NCI-H146 treated with DMSO at 0.1 percent for 48 hours (cell line): Measurements from ENCODE around the gene DENND1A.

Experiments used
- DNase-seq: peaks from one replicate; lab custom pipeline; 2025; ENCODE audit not compliant: unreplicated experiment; lab: John Stamatoyannopoulos, UW

DENND1A gene

DNA sequence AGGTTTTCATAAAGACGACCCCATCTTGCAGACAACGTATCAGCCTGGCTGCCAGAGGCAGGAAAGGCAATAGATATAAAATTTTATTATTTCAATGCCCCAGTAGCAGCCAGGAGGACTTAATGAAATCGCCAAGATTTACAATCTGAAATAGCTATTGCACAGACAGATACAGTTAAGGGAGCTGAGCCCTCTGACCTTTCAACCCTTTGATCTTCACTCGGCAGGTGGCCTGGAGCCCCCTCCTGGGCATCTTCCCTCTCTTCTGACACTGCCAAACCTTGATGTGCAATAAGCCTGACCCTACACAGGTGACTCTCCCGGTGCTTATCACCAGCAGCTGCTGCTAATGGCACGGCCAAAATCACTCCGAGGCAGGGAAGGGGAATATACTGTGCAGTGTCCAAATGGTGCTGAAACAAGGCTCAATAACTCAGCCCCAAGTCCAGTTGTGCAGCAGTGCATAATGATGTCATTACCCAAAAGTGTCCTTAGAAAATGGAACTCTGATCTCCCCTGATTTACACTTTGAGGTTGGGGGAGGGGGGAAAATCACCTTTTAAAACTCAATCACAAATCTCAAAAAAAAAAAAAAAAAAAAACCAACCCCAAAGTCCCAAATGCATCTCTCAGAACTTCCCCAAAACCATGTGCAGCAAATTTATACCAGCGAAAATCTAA lies 331.9 kb downstream of the DENND1A start:
- peak; percentile 9 for DNase-seq

DNA sequence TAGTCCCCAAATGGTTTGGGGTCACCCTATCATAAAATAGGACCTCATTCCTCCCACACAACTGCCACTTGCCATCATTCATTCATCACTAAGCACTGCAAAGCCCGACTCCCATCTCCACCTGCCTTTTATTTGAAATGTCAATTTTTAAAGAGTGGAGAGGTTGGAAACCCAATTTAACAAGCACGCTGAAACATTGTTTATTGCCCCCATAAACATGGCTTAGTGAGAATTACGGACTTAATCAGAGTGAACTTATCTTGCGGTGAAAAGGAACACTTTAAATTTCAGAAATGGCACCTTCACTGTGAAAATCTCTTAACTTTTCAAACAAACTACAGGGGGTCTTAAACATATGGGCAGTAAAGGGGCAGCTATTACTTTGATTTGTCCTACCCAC lies 332.9 kb downstream of the DENND1A start:
- no peak for DNase-seq

GRCh38 chr9:123591283-123591682 lies 338.6 kb downstream of the DENND1A start:
- no peak for DNase-seq

DNA sequence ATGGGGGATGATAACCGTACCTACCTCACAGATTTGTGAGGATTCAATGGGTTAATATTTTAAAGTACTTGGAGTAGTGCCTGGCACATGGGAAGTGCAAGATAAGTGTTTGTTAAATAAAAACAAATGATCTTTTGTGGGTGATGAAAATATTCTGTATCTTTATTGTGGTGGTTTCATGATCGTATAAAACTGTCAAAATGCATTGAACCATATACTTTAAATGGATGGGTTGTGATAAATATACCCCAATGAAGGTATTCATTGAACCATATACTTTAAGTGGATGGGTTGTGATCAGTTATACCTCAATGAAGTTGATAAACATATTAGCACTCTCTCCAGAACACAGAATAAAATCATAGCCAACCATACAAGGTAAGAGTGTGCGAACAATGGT lies 339.4 kb downstream of the DENND1A start:
- DNase-seq = no peak

DNA sequence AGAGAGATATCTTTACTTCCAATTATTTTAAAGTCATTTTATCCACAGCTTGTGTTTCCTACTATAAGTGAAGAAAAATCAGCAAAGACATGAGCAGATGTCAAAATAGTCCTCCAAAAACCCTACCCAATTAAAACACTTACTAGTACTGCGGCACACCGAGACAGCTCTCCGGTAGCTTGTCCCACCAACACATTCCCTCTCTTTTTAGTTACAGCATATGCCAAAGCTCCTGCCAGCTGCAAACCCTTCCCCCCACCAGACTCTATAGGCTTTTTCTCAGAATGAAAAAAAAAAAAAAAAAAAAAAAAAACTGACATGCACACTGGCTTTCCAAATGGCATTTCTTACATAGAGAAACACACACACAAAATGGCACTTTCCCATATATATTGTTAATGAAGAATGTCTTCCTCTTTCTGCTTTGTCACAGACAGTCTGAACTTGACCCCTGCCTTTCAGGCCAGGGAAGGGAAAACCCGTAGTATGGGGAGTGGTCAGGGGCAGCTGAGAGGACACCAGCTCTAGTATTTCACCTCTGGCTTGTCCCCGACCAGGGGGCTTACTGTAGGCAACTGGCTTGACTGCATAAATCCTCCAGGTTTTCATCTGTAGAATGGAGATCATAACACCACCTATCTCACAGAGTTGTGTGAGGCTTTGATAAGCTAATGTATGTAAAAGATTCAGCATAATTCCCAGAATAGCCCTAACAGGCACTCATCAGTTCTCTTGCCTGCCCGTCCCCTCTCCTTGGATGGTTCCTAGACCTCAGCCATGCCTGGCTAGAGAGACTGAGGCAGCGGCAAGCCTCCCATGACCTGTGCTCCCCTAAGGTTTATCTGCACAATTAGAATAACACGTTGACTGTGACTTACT lies 340.3 kb downstream of the DENND1A start:
- DNase-seq = no peak

DNA sequence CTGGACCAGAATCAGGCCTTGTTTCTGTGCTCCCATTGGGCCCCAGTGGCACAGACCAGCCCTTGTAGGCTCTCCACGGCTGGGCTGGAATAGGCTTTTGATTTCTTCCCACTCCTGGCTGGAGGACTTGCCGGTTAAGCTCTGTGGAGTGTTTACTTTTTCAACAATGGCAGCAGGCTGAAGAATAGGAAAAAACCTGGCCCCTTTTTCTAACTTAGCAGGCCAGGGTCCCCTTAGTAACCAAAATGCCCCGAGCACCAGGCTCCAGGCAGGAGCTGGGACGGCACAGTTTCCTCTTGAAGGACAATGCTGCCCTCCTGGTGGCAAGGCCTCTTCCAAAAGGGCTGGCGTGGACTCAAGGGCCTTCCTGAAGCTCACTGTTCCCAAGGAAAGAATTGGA lies 343.7 kb downstream of the DENND1A start:
- DNase-seq = no peak

- peak; percentile 1 for DNase-seq
These were observed 345.4 kb downstream of the DENND1A start for GRCh38 chr9:123584202-123585176.

DNA sequence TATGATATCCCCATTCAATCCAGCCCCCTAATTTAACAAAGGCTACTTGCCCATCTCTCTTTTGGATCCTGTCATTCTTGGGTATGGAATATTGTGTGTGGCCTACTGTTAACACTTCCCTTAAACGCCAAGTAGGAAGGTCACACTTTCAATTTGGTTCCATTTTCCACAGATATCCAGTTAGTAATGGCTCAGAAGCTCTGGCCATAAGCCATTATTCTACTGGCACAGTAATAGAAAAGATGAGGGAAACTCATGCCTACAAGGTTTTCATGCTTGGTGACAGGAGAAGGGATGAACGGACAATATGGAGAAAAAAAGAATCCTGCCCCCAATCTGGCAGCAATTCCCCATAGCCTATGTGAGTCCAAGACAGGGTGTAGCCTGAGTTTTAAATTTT lies 346.3 kb downstream of the DENND1A start:
- no peak for DNase-seq

DNA sequence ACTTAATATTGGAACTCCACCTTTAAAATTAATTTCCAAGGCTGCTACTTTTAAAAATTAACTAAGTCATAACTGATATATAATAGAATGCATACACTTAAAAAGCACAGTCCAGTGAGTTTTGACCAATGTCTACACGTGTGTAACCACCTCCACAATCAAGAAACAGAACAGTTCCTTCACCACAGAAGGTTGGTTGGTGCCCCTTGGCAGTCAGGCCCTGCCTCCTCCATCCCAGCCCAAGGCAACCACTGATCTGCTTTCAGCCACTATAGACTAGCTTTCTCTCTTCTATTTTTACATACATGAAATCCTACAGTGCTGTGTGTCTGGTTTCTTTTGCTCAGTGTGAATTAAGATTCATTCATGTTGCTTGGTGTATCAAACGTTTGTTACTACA lies 358.7 kb downstream of the DENND1A start:
- DNase-seq = no peak

- no peak for DNase-seq
These were observed 360.9 kb downstream of the DENND1A start for GRCh38 chr9:123568691-123569688.

GRCh38 chr9:123567013-123567412 lies 362.9 kb downstream of the DENND1A start:
- DNase-seq = no peak

DNA sequence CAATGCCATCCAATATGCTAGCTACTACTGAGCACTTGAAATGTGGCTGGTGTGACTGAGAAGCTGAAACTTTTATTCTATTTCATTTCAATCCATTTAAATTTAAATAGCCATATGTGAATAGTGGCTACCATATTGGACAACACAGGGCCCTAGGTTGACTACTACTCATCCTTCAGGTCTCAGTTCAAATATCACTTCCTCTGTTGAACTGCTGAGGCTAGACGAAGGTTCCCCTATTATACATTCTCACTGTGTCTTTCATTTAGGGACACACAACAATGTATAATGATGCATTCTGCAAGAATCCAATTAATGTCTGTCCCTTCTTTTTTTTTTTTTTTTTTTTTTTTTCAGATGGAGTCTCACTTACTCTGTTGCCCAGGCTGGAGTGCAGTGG lies 365.3 kb downstream of the DENND1A start:
- DNase-seq = no peak

DNA sequence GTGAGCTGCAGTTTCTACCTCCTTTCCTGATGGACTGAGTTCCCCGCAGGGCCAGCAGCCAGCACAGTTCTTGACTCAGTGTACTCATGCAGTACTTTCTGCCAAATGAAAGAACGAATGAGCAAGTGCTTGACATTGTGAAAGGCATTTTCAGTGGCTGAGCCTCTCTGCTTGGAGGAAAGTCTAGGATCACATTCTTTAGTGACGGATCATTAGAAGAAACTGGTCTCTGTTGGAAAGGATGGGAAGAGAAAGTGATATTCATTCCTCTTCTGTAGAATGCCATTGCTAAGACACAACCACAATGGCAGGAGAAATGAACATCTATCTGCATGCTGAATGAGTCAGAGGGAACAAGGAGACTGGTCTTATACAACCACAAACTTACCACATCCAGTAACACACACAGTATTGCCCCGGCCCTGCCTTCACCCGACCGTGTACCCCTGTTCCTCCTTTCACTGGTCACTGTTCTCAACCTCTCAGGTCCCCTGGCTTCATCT lies 367.0 kb downstream of the DENND1A start:
- no peak for DNase-seq

GRCh38 chr9:123561046-123561445 lies 368.9 kb downstream of the DENND1A start:
- DNase-seq = peak; percentile 88

- no peak for DNase-seq
These were observed 373.2 kb downstream of the DENND1A start for GRCh38 chr9:123556464-123557435.

- DNase-seq = no peak
These were observed 374.3 kb downstream of the DENND1A start for GRCh38 chr9:123555646-123556045.

- DNase-seq = no peak
These were observed 377.4 kb downstream of the DENND1A start for GRCh38 chr9:123552530-123552929.

- no peak for DNase-seq
These were observed 378.2 kb downstream of the DENND1A start for GRCh38 chr9:123551734-123552133.

DNA sequence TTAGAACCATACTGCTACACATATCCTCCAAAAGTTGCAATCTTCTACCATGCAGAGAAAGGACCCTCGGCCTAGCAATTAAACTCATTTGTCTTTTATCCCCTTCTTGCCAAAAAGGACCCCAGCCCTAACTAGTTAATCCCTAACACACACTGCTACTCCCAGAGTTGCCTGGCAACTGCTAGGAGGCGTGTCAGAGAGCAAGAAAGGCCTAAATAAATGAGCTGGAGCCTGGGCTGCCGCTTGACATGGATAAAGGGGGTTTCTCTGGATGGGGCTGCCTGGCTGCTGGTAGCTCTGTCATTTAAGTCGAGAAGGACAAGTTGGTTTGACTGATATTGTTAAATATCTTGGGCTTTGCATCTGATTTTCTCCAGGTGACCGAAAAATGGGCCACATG lies 379.1 kb downstream of the DENND1A start:
- no peak for DNase-seq
